Measurements from ENCODE around the gene AUTS2.
"Not testable (repeated sequence)": the region's sequence is repeated elsewhere in the genome, so short reads cannot be mapped to it uniquely, and the experiment has no call there.

The AUTS2 gene

GRCh38 chr7:70343519-70343918, 745.2 kb downstream of the AUTS2 start:
- no peak for DNase-seq

DNA sequence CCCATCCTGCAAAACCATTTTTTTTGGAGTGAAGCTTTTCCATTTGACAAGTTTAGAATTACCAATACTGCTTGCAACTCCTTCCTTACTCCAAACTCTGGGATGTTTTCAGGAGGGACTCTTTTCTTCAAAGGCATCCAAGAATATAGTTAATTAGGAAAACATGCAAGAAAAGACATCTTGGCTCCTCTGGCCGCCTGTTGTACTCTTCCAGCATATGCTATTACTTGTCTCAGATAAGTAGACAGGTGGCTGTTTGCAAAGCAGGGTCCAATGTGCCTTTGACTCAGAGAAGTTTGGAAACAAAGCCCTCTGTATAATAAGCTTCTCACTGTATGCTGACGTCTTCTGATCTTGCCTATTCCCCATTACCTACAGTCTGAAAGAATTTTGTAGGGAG, 746.5 kb downstream of the AUTS2 start:
- no peak for DNase-seq

DNA sequence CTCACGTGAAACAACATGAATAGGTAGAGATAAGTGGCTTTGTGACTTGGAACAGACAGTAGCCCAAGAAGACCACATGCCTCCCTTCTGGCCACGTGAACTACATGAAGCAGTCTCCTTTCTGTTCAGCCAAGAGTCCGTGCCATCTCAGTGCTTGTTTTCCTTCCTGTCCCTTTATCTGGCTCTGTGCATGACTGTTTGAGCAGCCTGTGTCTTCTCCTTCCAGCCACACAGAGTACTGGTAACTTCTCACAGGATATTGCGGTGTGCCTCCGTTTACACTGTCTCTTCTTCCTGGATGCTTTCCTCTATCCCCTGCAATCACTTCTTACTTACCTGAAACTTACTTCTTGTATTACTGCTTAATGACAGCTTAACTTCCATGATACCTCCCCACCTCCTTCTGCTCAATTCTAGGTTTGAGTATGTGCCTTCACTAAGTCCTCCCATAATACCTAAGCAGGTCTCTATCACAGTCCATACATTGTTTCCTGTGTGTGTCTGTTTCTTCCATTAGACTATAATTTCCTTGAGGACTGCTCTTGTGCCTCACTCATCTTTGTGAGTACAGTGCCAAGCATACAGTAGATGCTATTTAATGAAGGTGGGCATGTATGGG, 748.7 kb downstream of the AUTS2 start:
- DNase-seq, result no peak

- DNase-seq, result no peak
Observed at GRCh38 chr7:70347463-70348254, 749.4 kb downstream of the AUTS2 start.

DNA sequence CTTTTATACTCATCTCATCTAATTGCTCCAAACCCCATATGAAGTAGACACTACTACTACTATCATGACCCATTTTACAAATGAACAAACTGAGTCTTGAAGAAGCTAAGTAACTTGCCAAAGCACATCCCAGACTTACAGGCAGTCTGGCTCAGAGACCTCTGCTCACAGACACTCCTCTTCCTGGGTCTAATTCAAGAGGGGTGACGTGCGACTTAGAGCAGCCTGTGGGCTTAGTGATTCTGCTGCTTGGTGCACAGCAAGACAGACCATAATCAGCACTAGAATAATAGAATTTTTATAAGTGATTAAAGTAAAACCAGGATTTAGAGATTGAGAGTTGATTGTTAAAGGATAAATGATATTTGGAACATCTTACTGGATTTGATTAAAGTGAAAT, 750.8 kb downstream of the AUTS2 start:
- no peak for DNase-seq

DNA sequence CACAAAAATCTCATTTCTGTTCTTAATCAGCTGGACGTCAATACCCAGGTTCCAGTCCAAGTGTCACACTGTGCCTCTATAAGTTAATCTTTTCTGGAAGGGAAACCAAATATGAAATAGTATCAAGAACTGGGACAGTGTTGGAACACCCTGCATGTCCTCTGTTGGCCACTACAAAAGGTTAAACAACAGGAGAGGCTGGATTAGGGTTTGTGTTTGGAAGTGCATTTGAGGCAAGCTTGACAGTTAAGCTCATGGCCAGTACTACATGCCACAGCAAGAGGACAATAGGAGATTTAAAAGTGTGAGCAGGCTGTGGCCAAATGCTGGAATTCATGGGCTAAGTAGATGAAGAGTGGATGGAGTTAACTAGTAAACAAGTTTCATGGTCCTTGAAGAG, 751.5 kb downstream of the AUTS2 start:
- DNase-seq, result no peak

DNA sequence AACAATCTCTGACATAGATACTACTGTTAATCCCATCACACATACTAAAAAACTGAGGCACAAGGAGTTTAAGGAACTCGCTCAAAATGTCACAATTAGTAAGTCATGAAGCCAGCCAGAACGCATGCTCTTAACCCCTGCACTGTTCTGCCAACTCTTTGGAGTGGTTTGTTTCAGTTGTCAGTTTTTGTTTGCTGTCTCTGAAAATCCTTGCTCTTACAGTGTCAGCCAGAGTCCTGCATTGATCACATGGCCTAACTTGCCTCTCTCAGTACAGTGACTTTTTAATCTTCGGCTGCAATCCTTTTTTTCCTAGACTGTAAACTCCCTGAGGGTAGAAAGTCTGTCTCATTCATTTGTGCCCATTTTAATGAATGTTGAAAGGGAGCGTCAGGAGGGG, 753.8 kb downstream of the AUTS2 start:
- DNase-seq, result no peak

GRCh38 chr7:70352906-70353305, 754.6 kb downstream of the AUTS2 start:
- DNase-seq, result no peak

DNA sequence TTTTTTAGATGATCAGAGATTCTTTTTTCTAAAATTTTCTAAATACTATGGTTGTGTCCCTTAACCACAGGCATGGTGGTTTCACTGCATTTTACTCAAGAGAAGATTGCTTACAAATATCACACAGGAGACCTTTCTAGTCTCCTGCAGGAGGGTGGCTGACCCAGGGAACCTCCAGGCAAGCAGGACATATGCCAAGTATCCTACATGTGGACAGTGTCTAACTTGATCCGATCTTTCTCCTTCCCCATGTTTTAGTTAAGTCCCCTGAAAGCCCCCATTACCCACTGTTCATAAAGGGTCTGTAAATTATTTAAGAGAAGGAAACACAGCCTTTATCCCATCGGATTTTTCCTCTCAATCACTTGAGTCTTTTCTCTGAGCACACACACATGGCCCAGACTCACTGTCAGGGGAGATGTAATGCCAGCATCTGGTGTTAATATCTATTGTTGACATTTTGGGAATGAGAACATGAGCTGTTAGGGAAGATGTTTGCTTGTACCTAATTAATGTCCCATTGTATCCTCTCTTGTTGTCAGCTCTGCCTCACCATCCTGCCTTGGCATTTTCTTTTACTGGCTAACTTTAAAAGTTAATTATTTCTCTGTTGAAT, 755.2 kb downstream of the AUTS2 start:
- DNase-seq, result no peak

DNA sequence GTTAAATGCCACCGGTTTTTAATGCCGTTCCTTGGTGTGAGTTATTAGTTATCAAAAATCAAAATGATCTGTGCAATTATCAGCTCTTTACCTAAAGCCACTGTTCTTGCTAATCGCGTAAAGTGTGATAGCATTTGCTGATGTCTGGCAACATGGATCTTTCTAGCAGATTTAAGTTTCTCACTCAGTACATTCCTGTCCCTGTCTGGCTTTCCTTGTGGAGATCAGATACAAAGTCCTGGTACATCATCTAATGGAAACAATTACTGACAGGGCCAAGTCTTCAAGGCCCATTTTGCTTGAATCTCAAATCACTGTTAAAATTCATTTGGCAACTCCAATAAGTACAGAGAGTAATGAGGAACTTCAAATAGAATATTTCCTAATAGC, 755.7 kb downstream of the AUTS2 start:
- DNase-seq, result no peak

DNA sequence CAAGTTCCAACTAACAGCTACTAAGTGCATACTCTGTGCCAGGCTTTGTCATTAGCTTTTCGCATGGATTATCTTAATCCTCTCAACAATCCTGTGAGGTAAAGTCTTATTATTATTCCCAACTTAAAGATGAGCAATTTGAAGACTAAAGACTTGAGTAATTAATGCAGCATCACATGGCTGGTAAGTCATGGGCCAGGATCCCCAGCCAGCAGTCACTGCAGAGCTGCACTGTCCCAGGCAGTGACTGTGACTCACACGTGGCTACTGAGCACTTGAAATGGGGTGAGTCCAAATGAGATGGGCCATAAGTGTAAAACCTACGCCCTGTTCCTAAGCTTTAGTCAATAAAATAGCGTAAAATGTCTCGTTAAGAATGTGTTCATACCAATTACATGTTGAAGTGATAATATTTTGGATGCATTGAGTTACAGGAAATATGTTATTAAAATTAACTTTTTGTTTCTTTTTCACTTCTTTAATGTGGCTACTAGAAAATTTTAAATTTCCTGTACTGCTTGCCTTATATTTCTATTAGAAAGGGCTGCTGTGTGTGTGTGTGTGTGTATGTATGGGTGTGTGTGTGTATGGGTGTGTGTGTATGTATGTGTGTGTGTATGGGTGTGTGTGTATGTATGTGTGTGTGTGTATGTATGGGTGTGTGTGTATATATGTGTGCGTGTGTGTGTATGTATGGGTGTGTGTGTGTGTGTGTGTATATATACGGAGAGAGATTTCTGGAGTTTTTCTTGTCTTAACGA, 756.3 kb downstream of the AUTS2 start:
- no peak for DNase-seq

DNA sequence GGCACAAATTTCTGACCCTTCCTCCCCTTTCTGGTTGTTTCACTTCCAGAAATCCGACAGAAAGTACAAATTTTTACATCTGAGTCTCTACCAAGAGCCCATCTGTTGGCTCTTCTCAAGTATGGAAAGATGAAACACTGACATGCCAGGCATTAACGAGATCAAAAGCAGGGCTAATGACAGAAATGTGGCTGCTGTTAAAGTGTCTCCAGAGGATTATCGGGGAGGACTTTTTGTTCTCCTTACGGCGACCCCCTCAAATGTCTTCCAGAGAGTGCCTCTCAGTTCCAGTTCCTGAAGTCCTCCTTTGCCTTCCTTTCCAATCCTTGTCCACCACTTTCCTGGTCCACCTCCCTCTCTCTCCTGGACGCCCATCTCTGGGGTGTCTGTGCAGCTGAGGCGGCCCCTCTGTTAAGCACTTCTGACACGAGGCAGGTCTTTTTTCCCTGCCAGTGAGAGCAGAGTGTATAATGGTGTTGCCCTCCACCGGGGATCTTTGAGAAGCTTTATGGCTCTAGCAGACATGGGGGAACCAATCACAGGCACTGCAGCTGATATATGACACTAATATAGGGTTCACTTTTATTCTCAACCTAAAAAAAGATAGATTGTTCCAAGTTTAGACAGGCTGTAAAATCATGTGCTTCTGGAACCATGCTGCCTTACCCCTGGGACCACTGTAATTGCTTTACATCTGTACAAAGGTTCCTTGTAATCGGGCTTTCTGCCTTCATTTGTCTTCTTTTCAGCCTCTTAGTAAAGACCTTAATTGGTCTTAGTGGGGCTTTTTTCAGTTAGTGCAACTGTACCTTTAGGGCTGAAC, 757.1 kb downstream of the AUTS2 start:
- DNase-seq, result no peak

DNA sequence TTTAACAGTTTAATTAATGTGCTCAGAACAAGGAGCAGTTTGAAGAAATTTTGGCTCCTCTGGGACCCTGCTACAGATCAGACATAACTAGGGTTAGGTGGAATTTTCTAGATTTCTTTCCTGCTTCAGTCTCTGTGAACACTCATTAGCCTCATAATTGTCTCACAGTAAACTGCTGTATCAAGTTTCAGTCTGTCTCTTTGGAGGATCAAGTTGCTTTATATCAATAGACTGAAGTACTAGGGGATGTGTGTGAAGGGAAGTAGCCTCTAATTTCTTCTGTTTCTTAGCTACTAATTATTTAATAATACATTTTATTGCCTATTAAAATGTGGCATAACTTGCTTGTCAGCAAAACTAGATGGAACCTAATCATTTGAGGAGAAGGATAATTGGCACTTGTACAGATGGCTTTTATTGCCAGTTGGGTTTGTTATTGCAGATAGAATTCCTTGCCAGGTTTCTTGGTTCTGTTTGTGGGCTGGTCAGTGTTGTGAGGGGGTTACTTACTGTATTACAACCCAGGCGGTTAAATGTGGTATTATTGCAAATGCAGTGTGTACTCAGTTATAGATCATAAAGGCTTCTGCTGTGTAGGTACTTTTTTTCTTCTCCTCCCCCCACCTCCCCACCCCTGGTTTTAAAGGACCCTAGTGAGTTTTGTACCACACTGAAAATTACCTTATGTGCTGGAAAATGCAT, 758.0 kb downstream of the AUTS2 start:
- DNase-seq, result no peak

DNA sequence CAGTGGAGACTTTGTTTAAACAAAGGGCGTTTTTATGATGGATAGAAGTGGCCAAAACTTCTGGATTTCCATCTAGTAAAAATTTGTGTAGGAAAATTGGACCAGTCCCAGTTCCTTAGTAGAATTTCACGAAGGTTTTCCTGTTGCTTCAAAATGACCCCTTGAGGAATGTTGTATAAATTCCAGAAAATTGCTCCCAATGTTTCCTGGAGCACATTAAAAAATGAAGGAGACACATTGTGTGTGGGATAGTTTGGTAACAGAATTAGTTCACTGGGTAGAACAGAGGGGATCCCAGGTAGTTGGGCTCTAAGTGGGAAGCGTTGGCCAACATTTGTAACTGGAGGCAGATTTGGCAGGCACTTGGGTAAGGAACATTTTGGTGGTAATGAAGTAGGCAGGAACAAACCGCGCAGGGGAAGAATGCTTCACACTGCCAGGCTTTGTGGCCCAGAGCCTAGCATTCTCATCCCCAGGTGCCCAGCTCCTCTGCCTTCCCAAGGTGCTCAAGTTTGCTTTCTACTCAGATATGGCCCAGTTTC, 758.6 kb downstream of the AUTS2 start:
- DNase-seq, result no peak

DNA sequence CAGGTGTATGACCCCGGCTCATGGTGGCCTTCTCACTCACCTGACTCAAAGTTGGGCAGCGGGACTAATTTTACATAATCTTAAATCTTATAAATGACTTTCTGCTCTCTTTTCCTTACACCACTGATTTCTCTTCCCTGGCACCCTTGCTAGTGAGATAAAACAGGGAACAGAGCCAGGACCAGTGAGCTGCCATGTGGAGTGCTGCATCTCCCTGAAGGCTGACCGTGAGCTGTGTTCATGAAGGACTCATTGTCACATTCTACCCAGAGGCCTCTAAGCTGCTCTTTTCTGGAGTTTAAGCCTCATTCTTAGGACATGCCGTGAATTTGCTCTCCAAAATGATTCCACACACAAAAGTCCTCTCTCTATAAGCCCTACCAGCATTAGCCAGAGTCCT, 762.3 kb downstream of the AUTS2 start:
- DNase-seq, result no peak

DNA sequence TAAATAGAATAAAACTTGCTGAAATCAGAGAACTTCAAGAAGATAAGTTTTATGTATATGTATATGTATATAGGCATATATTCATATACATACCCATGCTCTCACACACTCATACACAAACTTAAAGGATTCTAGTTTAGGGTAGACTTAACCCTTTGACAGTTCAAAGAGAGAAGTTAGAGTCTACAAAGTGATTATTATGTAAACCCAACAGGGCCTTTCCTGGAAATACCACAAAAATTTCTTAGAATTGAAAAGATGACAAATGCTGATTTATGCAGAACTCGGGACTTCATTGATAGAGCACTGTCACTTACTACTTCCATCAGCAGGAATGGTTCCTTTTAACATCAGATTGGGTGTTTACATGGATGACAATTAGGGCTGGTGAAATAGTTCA, 763.5 kb downstream of the AUTS2 start:
- DNase-seq, result no peak

GRCh38 chr7:70364393-70364792, 766.1 kb downstream of the AUTS2 start:
- DNase-seq, result not testable (repeated sequence)

DNA sequence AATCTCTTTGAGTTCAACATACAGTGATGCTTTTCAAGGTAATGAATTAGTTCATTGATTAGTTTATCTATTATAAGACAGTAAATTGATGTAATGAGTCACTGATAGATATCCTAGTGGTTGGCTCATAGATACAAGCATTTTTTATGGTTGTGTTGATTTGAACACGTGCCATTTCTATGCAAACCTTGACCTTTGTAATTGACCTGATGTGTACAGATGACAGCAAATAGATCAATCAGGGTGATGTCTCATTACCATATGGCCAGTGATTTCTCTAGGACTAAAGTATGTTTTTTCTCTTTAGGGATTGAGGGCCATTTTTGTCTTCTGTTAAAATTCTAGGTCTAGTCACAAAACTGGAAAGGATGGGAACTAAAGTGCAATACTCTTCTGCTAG, 773.4 kb downstream of the AUTS2 start:
- no peak for DNase-seq

DNA sequence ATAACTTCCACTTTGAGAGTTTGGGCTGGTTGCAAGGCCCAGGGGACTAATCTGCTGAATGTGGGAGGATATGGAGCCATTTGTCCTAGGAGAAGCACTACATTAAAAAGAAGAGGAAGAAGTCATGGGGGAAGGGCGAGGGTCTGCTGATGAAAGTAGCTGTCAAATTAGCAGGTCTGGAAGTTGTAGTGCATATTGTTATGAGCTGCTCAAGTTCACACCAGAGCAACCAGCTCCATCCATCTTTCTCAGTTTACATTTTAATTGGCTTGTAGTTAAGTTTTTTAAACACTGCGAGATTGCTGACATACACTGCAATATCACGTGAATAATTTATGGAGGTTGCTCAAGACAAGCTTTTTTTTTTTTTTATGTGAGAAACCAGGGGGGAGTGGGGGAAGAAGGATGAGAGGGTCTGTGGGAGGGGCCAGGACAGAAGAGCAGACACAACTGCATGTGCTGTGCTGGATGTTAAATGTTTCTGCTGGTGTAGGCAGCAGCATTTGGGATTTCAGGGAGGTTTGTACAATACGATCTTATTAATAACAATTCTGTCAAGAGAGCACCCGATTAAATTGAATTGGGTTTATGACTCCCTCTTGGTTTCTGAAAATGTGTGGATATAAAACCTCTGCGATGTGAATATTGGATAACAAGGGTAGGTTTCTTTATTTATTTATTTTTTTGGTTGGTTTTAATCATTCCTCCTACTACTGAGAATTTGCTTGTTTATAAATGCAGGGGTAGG, 774.7 kb downstream of the AUTS2 start:
- DNase-seq, result no peak

GRCh38 chr7:70374772-70375533, 776.7 kb downstream of the AUTS2 start:
- DNase-seq, result no peak

Data from NCI-H510A (cell line).